HL-60/S4 treated with retinoic acid at 250 ng/mL for 4 days and 3 days (cell line): Measurements from ENCODE around the gene SMO.
"Not testable (repeated sequence)": the region's sequence is repeated elsewhere in the genome, so short reads cannot be mapped to it uniquely, and the experiment has no call there.

Experiments used
- in situ Hi-C: fragments of 300-500 bp; cut with MboI; formaldehyde crosslinking; loops from 2 replicates; pipeline ENCODE4 v1.7.0; 2022; ENCODE audit warnings: low sequenced_read_pairs

Gene SMO

DNA sequence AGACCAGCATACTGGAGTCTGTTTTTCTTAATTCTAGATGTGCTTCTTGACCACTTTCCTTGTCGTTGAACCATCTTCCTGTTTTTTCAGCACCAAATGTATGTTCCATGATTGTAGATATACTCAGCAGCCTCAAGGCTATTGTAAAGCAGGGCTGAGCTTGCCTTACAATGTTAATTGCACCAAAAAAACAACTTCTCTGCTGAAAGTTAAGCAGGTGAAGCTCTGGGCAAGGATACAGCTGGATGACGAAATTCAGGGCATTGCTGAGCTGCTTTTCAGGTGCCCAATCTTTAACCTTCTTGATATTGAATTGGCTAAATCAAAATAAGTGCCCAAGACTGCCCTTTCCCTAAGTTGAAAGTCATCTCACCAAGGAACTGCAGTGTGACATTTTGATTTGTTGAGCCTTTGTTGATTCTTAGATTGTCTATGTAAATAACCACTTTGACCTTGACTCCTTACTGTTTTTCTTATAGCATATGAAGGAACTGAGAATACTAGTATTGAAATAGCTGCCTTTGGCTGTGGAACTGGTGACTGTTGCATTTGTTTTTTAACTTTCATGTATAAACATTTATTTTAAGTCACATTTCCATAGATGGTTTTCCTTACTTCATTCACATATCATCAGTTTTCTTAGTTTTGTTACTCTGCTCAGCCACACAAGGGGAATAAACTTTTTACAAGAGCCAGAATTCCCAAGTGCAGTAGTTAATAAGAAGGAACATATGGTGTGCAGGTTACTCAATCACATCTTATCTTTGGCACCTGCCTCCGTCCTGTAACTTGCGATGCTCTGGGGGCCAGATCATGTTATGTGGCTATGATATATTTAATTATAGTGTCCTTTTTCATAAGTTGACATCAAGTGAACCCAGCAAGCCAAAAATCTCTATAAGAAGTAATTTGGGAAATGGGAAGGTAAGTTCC lies 39.5 kb downstream of the SMO start:
- in situ Hi-C loops, result no loop called here

DNA sequence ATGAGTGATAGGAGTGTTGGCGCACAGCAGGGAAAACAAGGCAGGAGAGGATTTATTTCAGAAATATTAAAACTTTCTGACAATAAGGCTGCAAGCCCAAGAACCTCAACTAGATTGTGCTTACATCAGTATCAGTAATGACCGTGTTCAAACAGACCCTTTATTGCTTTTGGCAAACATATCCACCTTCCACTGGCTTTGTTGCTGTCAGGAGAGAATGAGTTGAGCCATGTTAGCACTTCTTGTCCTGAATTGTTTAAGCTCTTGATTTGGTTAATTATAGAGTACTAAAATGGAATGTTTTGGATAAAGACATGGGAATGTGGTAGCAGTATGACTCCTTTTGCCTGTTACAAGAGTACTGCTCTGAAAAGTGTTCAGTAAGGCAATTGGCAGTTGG lies 40.2 kb downstream of the SMO start:
- in situ Hi-C loops, result no loop called here

DNA sequence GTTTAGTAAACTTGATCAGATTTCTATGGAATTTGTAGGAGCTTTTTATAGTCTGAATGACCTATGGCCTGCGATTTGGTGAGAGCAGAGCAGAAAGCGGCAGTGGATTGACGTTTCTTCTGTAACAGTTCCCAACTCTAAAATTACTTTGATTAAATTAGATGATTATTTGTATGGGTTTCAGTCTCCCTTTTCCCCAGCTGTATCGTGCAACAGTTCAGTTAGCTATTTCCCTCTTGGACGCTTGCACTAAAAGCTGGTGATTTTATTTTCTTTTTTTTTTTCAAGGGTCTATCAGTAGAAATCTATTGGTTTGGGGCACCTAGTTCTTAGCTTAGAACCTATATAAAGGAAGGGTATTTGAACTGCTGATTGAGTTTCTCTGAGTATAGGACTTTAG lies 43.2 kb downstream of the SMO start:
- in situ Hi-C loops, result no loop called here

DNA sequence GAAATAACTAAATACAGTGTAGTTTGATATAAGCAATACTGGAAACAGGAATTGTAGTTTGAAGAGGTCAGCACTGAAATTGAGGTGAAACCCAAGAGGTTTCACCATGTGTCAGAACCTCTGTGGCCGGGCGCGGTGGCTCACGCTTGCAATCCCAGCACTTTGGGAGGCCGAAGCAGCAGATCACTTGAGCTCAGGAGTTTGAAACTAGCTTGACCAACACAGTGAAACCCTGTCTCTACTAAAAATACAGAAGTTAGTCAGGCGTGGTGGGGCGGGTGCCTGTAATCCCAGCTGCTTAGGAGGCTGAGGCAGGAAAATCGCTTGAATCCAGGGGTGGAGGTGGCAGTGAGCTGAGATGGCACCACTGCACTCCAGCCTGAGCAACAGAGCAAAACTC lies 50.1 kb downstream of the SMO start:
- in situ Hi-C loops, result no loop called here

DNA sequence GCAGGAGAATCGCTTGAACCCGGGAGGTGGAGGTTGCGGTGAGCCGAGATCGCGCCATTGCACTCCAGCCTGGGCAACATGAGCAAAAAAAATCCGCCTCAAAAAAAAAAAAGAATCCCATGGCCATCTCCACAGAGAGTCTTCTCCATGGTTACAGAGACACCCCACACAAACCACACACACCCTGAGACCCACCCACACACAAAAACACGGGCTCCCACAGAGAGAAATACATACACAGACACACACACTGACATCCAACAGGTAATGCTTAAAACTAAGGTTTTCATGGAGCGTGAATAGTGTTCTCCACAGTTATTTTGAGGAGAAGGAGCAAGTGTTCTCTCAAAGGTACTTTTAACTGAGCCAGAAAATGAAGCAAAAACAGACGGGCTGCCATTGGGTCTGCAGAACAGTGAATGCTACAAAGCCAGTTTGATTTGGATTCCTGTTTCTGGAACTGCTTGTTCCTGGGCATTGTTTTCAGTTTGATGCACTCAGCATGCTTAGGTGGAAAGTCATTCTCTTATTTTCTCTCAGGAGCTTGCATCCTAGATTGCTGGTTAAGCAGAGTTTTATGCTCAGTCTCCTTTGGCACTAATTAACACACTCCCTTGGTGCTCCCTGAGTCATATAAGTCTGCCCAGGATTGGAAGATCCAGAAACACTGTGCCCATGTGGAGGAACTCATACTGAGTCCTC lies 51.8 kb downstream of the SMO start:
- in situ Hi-C loops, result no loop called here

DNA sequence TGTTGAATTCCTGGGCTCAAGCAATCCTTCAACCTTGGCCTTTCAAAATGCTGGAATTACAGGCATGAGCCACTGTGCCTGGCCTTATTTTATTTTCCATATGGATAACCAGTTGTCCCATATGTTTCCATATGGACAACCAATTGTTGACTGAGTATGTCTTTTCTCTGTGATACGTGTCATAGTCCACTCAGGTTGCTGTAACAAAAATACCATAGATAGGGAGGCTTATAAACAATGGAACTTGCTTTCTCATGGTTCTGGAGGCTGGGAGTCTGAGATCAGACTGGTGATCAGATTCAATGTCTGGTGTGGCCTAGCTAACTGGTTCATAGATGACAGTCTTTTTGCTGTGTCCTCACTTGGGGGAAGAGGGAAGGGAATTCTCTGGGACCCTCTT lies 55.8 kb downstream of the SMO start:
- in situ Hi-C loops, result no loop called here

DNA sequence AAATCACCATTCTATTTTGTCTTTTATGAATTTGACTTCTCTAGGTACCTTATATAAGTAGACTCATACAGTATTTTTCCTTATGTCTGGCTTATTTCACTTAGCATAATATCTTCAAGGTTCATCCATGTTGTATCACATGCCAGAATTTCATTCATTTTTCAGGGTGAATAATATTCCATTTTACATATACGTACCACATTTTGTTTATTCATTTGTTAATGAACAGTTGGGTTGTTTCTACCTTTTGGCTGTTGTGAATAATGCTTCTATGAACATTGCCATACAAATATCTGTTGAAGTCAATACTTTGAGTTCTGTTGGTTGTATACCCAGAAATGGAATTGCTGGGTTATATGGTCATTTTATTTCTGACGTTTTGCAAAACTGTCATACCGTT lies 57.1 kb downstream of the SMO start:
- in situ Hi-C loops, result no loop called here

DNA sequence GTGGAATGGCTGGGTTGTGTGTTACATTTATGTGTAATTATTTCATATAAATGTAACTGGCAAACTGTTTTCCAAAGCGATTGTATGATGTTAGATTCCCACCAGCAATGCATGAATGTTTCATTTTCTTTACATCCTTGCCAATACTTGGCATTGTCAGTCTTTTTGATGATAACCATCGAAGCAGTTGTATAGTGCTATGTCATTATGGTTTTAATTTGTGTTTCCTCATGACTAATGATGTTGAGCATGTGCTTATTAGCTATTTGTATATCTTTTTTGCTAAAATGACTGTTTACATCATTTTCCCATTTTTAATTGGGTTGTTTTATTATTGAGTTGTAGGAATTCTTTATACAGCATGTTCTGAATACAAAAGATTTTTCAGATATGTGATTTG lies 58.7 kb downstream of the SMO start:
- in situ Hi-C loops, result no loop called here

DNA sequence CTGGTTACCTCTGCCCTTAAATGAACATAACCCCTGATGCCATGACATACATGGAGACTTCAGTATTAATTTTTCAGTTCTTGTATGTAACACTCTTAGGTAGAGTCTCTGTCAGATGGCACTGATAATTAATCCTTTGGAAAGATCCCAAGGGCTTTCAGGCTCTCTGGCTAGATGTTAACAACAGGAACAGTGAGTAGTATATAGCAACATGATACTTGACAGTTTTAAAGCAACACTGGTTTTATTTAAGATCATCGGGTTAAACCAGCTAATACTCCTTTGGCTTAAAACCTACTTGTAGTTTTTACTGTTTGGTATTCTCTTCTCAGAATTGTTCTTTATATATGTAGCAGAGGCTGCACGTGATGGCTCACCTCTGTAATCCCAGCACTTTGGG lies 63.7 kb downstream of the SMO start:
- in situ Hi-C loops, result no loop called here

DNA sequence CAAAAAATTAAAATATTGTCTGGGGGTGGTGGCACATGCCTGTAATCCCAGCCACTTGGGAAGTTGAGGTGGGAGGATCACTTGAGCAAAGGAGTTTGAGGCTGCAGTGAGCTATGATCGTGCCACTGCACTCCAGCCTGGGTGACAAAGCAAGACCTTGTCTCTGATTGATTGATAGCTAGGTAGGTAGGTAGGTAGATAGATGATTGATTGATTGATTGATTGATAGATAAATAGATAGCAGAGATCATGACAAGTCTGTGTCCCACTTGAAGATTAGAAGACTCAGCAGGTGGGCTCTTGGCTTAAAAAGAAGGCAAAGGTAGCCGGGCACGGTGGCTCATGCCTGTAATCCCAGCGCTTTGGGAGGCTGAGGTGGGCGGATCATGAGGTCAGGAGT lies 64.2 kb downstream of the SMO start:
- in situ Hi-C loops, result not testable (repeated sequence)

DNA sequence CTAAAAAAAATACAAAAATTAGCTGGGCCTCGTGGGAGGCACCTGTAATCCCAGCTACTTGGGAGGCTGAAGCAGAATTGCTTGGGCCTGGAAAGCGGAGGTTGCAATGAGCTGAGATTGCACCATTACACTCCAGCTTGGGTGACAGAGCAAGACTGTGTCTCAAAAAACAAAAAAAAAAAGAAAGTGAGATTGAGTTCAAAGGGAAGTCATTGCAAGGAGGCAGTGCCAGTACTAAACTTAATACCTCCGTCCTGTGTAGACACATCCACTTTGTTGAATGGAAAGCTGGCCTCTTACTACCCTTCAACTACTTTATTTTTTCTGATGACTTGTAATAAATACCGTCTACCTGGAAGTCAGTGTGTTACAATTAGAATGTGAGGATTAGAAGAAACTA lies 67.4 kb downstream of the SMO start:
- in situ Hi-C loops, result no loop called here

DNA sequence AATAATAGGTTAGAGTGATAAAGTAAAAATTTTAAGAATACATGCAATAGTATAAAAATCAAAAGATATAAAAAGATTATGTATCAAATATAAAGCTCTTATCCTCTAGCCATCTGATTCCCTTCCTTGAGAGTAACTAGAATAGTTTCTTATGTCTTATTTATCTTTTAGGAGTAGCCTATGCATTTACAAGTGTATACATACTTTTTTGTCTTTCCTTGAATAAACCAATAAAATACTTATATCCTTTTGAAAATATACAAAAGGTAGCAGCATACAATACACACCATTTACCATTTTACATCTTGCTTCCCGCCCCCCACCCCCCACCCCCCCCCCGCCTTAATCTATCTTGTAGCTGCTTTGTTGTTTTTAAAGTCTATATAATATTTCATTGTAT lies 67.8 kb downstream of the SMO start:
- in situ Hi-C loops, result no loop called here

DNA sequence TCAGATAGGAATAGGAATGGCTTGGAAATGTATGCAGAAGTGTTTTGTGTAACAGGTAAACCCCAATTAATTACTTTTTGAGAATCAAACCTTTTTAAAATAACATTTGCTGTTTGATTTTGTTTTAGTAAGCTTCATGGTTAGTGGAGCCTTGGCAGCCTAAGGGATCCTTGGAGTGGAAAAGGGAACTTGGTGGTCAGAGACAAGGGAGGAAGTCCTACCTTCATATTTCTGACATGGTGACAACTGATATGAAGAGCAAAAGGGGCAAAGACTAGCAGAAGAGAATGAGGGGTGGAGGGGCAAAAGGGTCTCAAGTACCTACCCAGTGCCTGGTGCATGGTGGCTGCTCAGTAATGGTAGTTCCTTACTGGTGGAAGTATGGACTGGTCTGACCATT lies 68.7 kb downstream of the SMO start:
- in situ Hi-C loops, result no loop called here

DNA sequence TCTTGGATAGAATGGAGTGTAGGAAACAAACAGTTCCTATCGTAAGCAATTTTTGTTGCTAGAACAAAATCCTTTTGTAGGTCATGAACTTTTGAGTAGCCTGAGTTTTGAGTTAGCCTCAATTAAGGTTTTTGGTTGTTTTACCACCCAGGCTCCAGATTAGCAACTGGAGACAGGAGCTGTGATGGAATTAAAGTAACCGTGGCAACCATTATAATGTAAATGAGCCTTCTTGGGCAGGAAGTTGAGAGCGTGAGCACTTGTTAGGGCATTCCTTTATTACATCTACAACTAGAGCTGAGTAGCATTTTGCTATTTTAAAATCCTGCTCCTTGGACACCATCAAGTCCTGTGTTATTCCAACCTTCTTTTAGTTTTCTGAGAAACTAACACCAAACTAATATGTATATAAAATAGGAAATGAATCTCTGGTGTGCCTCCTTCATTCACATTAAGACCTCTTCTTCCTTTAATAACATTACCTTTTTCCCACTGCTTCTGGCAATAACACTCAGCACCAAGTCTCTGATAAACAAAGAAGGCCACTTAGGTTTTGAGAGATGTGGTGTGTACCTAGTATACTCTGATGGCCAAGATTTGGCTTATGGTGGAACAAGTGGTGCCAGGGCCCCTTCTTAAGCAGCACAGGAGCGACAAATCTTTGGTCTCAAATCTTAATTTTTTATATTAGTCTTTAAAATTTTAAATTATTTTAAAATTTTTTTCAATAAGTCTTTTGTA lies 70.4 kb downstream of the SMO start:
- in situ Hi-C loops, result no loop called here

DNA sequence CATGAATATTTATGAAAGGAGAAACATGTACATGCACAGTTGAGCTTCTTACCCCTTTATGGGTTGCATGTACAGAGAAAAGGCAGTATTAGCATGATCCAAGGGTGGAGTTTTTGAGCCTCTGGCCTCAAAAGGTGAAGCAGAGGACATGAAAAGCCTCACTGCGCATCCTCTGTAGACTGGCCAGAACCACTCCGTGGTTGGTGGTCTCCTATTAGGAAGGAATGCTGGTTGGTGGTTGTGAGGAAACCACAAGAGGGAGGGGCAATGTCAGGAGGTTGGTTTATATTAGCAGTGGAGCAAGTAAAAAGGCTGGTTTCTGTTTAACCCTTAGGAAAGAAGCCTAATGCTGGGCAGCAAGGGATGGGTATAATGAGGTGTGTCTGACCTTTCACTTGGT lies 73.9 kb downstream of the SMO start:
- in situ Hi-C loops, result no loop called here
